H1 (cell line): ENCODE data around the gene RESP18. TPM values are rescaled to one million over a fixed set of nuclear protein-coding genes. Genes with fewer than 3 reads are reported as not detected.

ENCODE experiments used
- CTCF ChIA-PET: fragments of 300-600 bp; sonication (Branson Sonifier 250); formaldehyde crosslinking; loops from one replicate; lab custom pipeline; 2021; ENCODE audit not compliant: partially characterized antibody; lab: Charles Lee
- POLR2A ChIA-PET: fragments of 300-600 bp; sonication (Branson Sonifier 250); formaldehyde crosslinking; loops from one replicate; lab custom pipeline; 2021; ENCODE audit warnings: inconsistent platforms; ENCODE audit not compliant: partially characterized antibody; lab: Charles Lee
- DNase-seq, 2 experiments: peaks; one replicate each; pipeline versions ENCODE4 v3.0.0 to v3.0.0-alpha.2; 2010 to 2022; ENCODE audit warnings: low spot score in 2 of 2, low read depth in 1 of 2, mixed read lengths in 1 of 2
- FAIRE-seq: peaks from 2 replicates; lab custom pipeline; 2011; peaks lifted over from hg19 to GRCh38; lab: Jason Lieb, UNC
- H2AFZ ChIP-seq: 2 replicates; pipeline ENCODE4 v1.8.1; 2012; ENCODE audit warnings: low read length, inconsistent platforms
- H2AK5ac ChIP-seq: 2 replicates; pipeline ENCODE4 v1.6.1; 2013; ENCODE audit warnings: low read depth, low read length
- H2BK120ac ChIP-seq: replicated peaks from 2 replicates; pipeline ENCODE3; 2013; ENCODE audit warnings: low read depth, low read length, inconsistent platforms
- H2BK12ac ChIP-seq: 2 replicates; pipeline ENCODE4 v1.6.1; 2013; ENCODE audit warnings: low read depth, low read length
- H2BK15ac ChIP-seq: 2 replicates; pipeline ENCODE4 v1.6.1; 2013; ENCODE audit warnings: low read length
- H2BK20ac ChIP-seq: 2 replicates; pipeline ENCODE4 v1.6.1; 2013; ENCODE audit warnings: low read length
- H2BK5ac ChIP-seq: 2 replicates; pipeline ENCODE4 v1.6.1; 2013; ENCODE audit warnings: low read depth, low read length
- H3K14ac ChIP-seq: 2 replicates; pipeline ENCODE4 v1.6.1; 2013; ENCODE audit warnings: inconsistent platforms; ENCODE audit not compliant: insufficient read length
- H3K18ac ChIP-seq: 2 replicates; pipeline ENCODE4 v1.6.1; 2013; ENCODE audit warnings: low read length; ENCODE audit errors: extremely low read depth
- H3K23ac ChIP-seq: 2 replicates; pipeline ENCODE4 v1.6.1; 2013; ENCODE audit warnings: inconsistent platforms; ENCODE audit not compliant: insufficient read length
- H3K23me2 ChIP-seq: 2 replicates; pipeline ENCODE4 v1.6.1; 2013; ENCODE audit warnings: low read depth, low read length
- H3K27ac ChIP-seq: 2 replicates; pipeline ENCODE4 v1.6.1; 2011; ENCODE audit warnings: low read depth, low read length, inconsistent platforms
- H3K27me3 ChIP-seq, 4 experiments: replicated peaks in 1 of 4; 1 replicate in 1 of 4; 2 replicates in 3 of 4; pipeline versions ENCODE4 v1.6.1 to v1.8.1; 2011 to 2013; ENCODE audit warnings: low read length in 3 of 4, mild to moderate bottlenecking in 3 of 4, inconsistent platforms in 2 of 4, mixed read lengths in 2 of 4, moderate library complexity in 1 of 4; ENCODE audit not compliant: control insufficient read depth in 3 of 4, insufficient read depth in 3 of 4; ENCODE audit errors: extremely low read depth in 1 of 4
- H3K36me3 ChIP-seq, 4 experiments: 2 replicates each; pipeline versions ENCODE4 v1.6.1 to v1.8.1; 2011 to 2013; ENCODE audit warnings: mild to moderate bottlenecking in 4 of 4, low read length in 3 of 4, moderate library complexity in 2 of 4, control low read depth in 1 of 4, inconsistent platforms in 1 of 4; ENCODE audit not compliant: insufficient read depth in 4 of 4, control insufficient read depth in 2 of 4
- H3K4ac ChIP-seq: replicated peaks from 2 replicates; pipeline ENCODE3; 2013; ENCODE audit warnings: low read length, low read depth, mixed read lengths, inconsistent platforms; ENCODE audit not compliant: insufficient read length
- H3K4me1 ChIP-seq, 4 experiments: replicated peaks in 1 of 4; 1 replicate in 1 of 4; 2 replicates in 3 of 4; pipeline versions ENCODE4 v1.6.1 to v1.8.1; 2011 to 2013; ENCODE audit warnings: low read length in 3 of 4, inconsistent platforms in 2 of 4, mixed read lengths in 1 of 4; ENCODE audit not compliant: insufficient read depth in 4 of 4, control insufficient read depth in 3 of 4
- H3K4me2 ChIP-seq, 2 experiments: 2 replicates each; pipeline versions ENCODE4 v1.6.1 to v1.8.1; 2011 to 2013; ENCODE audit warnings: low read depth in 2 of 2, low read length in 2 of 2, control low read depth in 1 of 2, inconsistent platforms in 1 of 2, mild to moderate bottlenecking in 1 of 2; ENCODE audit not compliant: insufficient read depth in 1 of 2
- H3K4me3 ChIP-seq, 4 experiments: fragments of 200-600, 300-600 bp in 1 of 4; sonication (generic), shearing (Covaris generic), sonication (Bioruptor Twin) in 1 of 4; 2 replicates each; pipeline versions ENCODE4 v1.5.1 to v1.8.1; 2011 to 2016; ENCODE audit warnings: low read length in 4 of 4, low read depth in 3 of 4, control low read depth in 2 of 4, inconsistent platforms in 2 of 4, mild to moderate bottlenecking in 2 of 4, mixed read lengths in 1 of 4, moderate library complexity in 1 of 4; ENCODE audit not compliant: insufficient read depth in 2 of 4; ENCODE audit errors: extremely low read depth in 1 of 4
- H3K56ac ChIP-seq: replicated peaks from 2 replicates; pipeline ENCODE3; 2013; ENCODE audit warnings: low read depth, mild to moderate bottlenecking, mixed read lengths, low read length, inconsistent platforms; ENCODE audit not compliant: insufficient read length
- H3K79me1 ChIP-seq: 2 replicates; pipeline ENCODE4 v1.6.1; 2013; ENCODE audit warnings: low read depth, low read length, control low read depth
- H3K79me2 ChIP-seq, 2 experiments: 2 replicates each; pipeline versions ENCODE4 v1.6.1 to v1.8.1; 2012 to 2013; ENCODE audit warnings: low read length in 2 of 2, mild to moderate bottlenecking in 2 of 2, inconsistent platforms in 1 of 2; ENCODE audit not compliant: insufficient read depth in 2 of 2, control insufficient read depth in 1 of 2
- H3K9ac ChIP-seq, 4 experiments: replicated peaks in 1 of 4; 1 replicate in 1 of 4; 2 replicates in 3 of 4; pipeline versions ENCODE4 v1.6.1 to v1.8.1; 2011 to 2013; ENCODE audit warnings: low read depth in 3 of 4, low read length in 3 of 4, control low read depth in 2 of 4, mild to moderate bottlenecking in 2 of 4, moderate library complexity in 2 of 4, inconsistent platforms in 1 of 4; ENCODE audit errors: extremely low read depth in 1 of 4
- H3K9me3 ChIP-seq, 2 experiments: 2 replicates each; pipeline versions ENCODE4 v1.6.1 to v1.8.1; 2012 to 2013; ENCODE audit warnings: mild to moderate bottlenecking in 2 of 2, moderate library complexity in 2 of 2, control low read depth in 1 of 2, inconsistent platforms in 1 of 2, low read depth in 1 of 2, low read length in 1 of 2, mixed read lengths in 1 of 2; ENCODE audit not compliant: insufficient read depth in 2 of 2
- H4K20me1 ChIP-seq, 2 experiments: replicated peaks in 1 of 2; 2 replicates each; pipeline versions ENCODE3 to v1.8.1; 2011 to 2013; ENCODE audit warnings: inconsistent platforms in 2 of 2, low read length in 2 of 2, mild to moderate bottlenecking in 1 of 2; ENCODE audit not compliant: insufficient read depth in 2 of 2, control insufficient read depth in 1 of 2
- H4K5ac ChIP-seq: 2 replicates; pipeline ENCODE4 v1.6.1; 2013; ENCODE audit warnings: low read length, low read depth, mixed read lengths, inconsistent platforms; ENCODE audit not compliant: insufficient read length
- H4K8ac ChIP-seq: 2 replicates; pipeline ENCODE4 v1.8.0; 2013; ENCODE audit warnings: mild to moderate bottlenecking, moderate library complexity, low read length, inconsistent platforms; ENCODE audit not compliant: insufficient read depth; ENCODE audit errors: extremely low read depth
- H4K91ac ChIP-seq: replicated peaks from 2 replicates; pipeline ENCODE3; 2013; ENCODE audit warnings: low read length, mixed read lengths, inconsistent platforms; ENCODE audit not compliant: insufficient read length
- CEBPB ChIP-seq: IDR thresholded peaks from 2 replicates; pipeline ENCODE4 v1.6.1; 2012; ENCODE audit warnings: low read depth, low read length
- POLR2AphosphoS5 ChIP-seq: IDR thresholded peaks from 2 replicates; pipeline ENCODE4 v1.6.1; 2011; ENCODE audit warnings: low read depth, low read length
- RAD21 ChIP-seq, 2 experiments: IDR thresholded peaks in 1 of 2; conservative IDR thresholded peaks in 1 of 2; 2 replicates each; pipeline ENCODE4 v1.6.1; 2011; ENCODE audit warnings: low read depth in 2 of 2, low read length in 2 of 2, improper control_type of control experiment in 1 of 2, inconsistent platforms in 1 of 2, mild to moderate bottlenecking in 1 of 2, moderate library complexity in 1 of 2
- WGBS, 2 experiments: shearing (Covaris generic) in 1 of 2; methylation state at CpG; one replicate each; pipeline versions ENCODE4 v1.1.6 to v1.1.7; 2013 to 2015; ENCODE audit warnings: low lambda C conversion rate in 2 of 2, mixed read lengths in 2 of 2, inconsistent platforms in 1 of 2, low coverage in 1 of 2, missing lambda C conversion rate in 1 of 2; ENCODE audit not compliant: insufficient replicate concordance in 2 of 2, insufficient coverage in 1 of 2, insufficient read length in 1 of 2; ENCODE audit errors: extremely low coverage in 1 of 2, missing lambda C conversion rate in 1 of 2; 5-methylcytosine and 5-hydroxymethylcytosine counted together
- polyA plus RNA-seq, 7 experiments: library from polyadenylated mRNA; depleted of rRNA in 3 of 7; stranded (reverse) in 5 of 7; unstranded in 2 of 7; fragments of >200 nt in 5 of 7; fragments of 200-250 nt in 2 of 7; gene quantifications; 1 replicate in 5 of 7; 2 replicates in 1 of 7; 4 replicates in 1 of 7; pipeline versions ENCODE4 v1.2.1 to v1.2.3, GENCODE V29; 2011 to 2013; ENCODE audit warnings: missing spikeins in 2 of 7, mixed read lengths in 2 of 7
- total RNA-seq: library from RNA; stranded (reverse); fragmentation: NEBNext Ultra II Directional; extraction: Animal tissue kit (Norgen Biotek cat#: 25700); gene quantifications from 2 replicates; pipeline ENCODE4 v1.2.1, GENCODE V29; 2021

The RESP18 gene
- total and polyA plus RNA-seq, 2 of the 8 experiments (the other 6 are each of a cell fraction or from before 2014, with no cell fraction given) = not detected

GRCh38 chr2:219287580-219288265, 44.8 kb downstream of the RESP18 start:
- Histone ChIP-seq H3K27me3 (no peaks in the 10 kb centered on the region; a peak in 1 of 7 replicates), H3K14ac (no peak overlapping the region), H3K4me3 (no peak overlapping the region), H2BK5ac (no peak overlapping the region), H2AK5ac (no peak overlapping the region), H3K27ac (no peak overlapping the region), H3K79me1 (no peaks in the 10 kb centered on the region), H4K5ac (no peak overlapping the region), H3K79me2 (no peaks in the 10 kb centered on the region), H3K56ac (no peak overlapping the region), H3K23ac (no peak overlapping the region), H2BK120ac (no peak overlapping the region), H2BK12ac (no peak overlapping the region), H4K91ac (no peak overlapping the region), H2AFZ (no peak overlapping the region), H3K23me2 (no peaks in the 10 kb centered on the region), H4K20me1 (peaks cover 0 to 2% of the 10 kb centered on the region in 2 experiments), H3K36me3 (peaks cover 0 to 2% (median under 1%) of the 10 kb centered on the region in 4 experiments; a peak in 3 of 8 replicates), H2BK15ac (no peak overlapping the region), H3K4ac (no peak overlapping the region), H2BK20ac (no peak overlapping the region)
- FAIRE-seq (no peak), DNase-seq (no peak)
- WGBS, 2 experiments = 85% methylated on average over 10 of the region's 10 CpGs; no CpG with 5 or more reads in 1 of the 2 experiments
- TF ChIP-seq RAD21 (IDR thresholded peaks at IDR 0.05 in 1 of 2, conservative IDR thresholded peaks at IDR 0.05 in 1 of 2; ENCODE audit: low read depth in 2 of 2, low read length in 2 of 2) = no peak
- no peak for TF ChIP-seq CEBPB
- no peak for TF ChIP-seq POLR2AphosphoS5
- TF ChIP-seq, all 59 proteins: peak for 0
- Histone ChIP-seq H3K9me3 (0 out of 4 replicates have a peak, but pooled peaks cover 0 to 3% of the 10 kb centered on the region in 2 experiments), H3K4me1 (peaks cover 0 to 10% (median 6%) of the 10 kb centered on the region in 4 experiments; a peak in 6 of 7 replicates), H4K8ac (no peak overlapping the region), H3K18ac (no peak overlapping the region), H3K4me2 (no peak overlapping the region), H3K9ac (no peak overlapping the region)
- ChIA-PET CTCF (interaction anchor here (2.3 to 12.1 kb wide), 4 partner anchors 4 to 12 kb away, joined by 34 to 220 read pairs (median 134); partner anchors contain the start of gene DNAJB2), POLR2A (interaction anchor here (3.4 kb wide), 1 partner anchor 11 kb away, joined by 19 read pairs; no protein-coding TSS in a partner anchor)
